HEK293 (cell line): ENCODE results near the gene ARHGAP26.

Experiments used
- CTCF ChIA-PET: fragments of 350-600 bp; formaldehyde crosslinking; extraction: SDS; loops from one replicate; lab custom pipeline; 2021; ENCODE audit warnings: antibody characterized with exemption; lab: Yijun Ruan, JAX
- POLR2A ChIA-PET: fragments of 300-600 bp; formaldehyde crosslinking; extraction: SDS; loops from one replicate; lab custom pipeline; 2020; ENCODE audit warnings: antibody characterized with exemption, inconsistent platforms; lab: Yijun Ruan, JAX
- H3K27ac ChIP-seq: fragments of 200-500 bp; sonication (Bioruptor generic); 2 replicates; pipeline ENCODE4 v1.5.1; 2014; ENCODE audit warnings: low read depth, low read length, control low read depth, inconsistent platforms; ENCODE audit errors: extremely low read depth
- H3K36me3 ChIP-seq, 2 experiments: fragments of 200-500 bp in 1 of 2; sonication (Bioruptor generic) in 1 of 2; 1 replicate in 1 of 2; 2 replicates in 1 of 2; pipeline ENCODE4 v1.5.1; 2014 to 2017; ENCODE audit warnings: inconsistent platforms in 2 of 2, low read length in 2 of 2; ENCODE audit not compliant: control insufficient read depth in 2 of 2, insufficient read depth in 1 of 2
- H3K4me1 ChIP-seq: fragments of 200-500 bp; sonication (Bioruptor generic); 2 replicates; pipeline ENCODE4 v1.5.1; 2014; ENCODE audit warnings: mild to moderate bottlenecking, low read length, inconsistent platforms; ENCODE audit not compliant: control insufficient read depth, insufficient read depth
- H3K4me3 ChIP-seq: 2 replicates; pipeline ENCODE4 v1.5.1; 2011; ENCODE audit warnings: low read depth, mild to moderate bottlenecking, control low read depth, low read length, moderate library complexity
- H3K9me3 ChIP-seq: fragments of 200-500 bp; sonication (Bioruptor generic); 2 replicates; pipeline ENCODE4 v1.5.1; 2014; ENCODE audit warnings: low read depth, low read length, inconsistent platforms; ENCODE audit not compliant: control insufficient read depth, insufficient read depth
- BCL11A ChIP-seq: fragments of 450-650 bp; formaldehyde crosslinking; IDR thresholded peaks from 2 replicates; pipeline ENCODE4 v1.5.1; 2016; ENCODE audit warnings: low read depth, missing biosample characterization, missing genetic modification characterization
- BCL11B ChIP-seq: fragments of 450-650 bp; formaldehyde crosslinking; IDR thresholded peaks from 2 replicates; pipeline ENCODE4 v1.5.1; 2016; ENCODE audit warnings: low read depth, missing biosample characterization, missing genetic modification characterization
- SCRT2 ChIP-seq: fragments of 450-650 bp; formaldehyde crosslinking; IDR thresholded peaks from 2 replicates; pipeline ENCODE4 v1.5.1; 2016; ENCODE audit warnings: missing biosample characterization, missing genetic modification characterization
- ZIC2 ChIP-seq: fragments of 450-650 bp; formaldehyde crosslinking; IDR thresholded peaks from 2 replicates; pipeline ENCODE4 v1.5.1; 2016; ENCODE audit warnings: missing biosample characterization, missing genetic modification characterization
- ZNF133 ChIP-seq: fragments of 450-650 bp; formaldehyde crosslinking; IDR thresholded peaks from 2 replicates; pipeline ENCODE4 v1.5.1; 2016; ENCODE audit warnings: missing biosample characterization, missing genetic modification characterization
- ZNF174 ChIP-seq: fragments of 450-650 bp; formaldehyde crosslinking; IDR thresholded peaks from 2 replicates; pipeline ENCODE4 v1.5.0; 2017; ENCODE audit warnings: missing biosample characterization, mild to moderate bottlenecking, missing genetic modification characterization
- ZNF600 ChIP-seq: fragments of 450-650 bp; formaldehyde crosslinking; IDR thresholded peaks from 2 replicates; pipeline ENCODE4 v1.5.1; 2016; ENCODE audit warnings: missing biosample characterization, missing genetic modification characterization
- ZNF692 ChIP-seq: fragments of 450-650 bp; formaldehyde crosslinking; IDR thresholded peaks from 2 replicates; pipeline ENCODE4 v1.5.1; 2016; ENCODE audit warnings: missing biosample characterization, missing genetic modification characterization
- TF ChIP-seq, protein P1 (sequence below): fragments of 450-650 bp; formaldehyde crosslinking; IDR thresholded peaks from 2 replicates; pipeline ENCODE4 v1.5.1; 2016; ENCODE audit warnings: missing biosample characterization, missing genetic modification characterization

Gene ARHGAP26

DNA sequence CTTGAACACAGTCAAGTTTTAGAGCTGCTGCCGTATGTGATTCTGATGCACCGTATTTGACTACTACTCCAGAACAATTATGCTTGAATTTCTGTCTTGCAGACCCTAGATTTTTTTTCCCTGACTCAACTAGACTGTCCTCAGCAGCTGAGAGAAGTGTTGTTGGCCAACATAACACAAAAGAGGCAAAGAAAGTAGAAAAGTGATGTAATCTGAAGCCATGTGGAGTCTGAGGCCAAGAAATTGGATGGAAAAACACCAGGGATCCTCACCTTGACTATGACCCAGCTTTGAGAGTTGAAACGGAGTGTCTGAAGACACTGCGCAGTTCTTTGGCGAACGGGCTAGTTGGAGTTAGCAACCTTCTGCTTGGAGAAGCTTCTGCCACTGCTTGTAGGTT, 48.0 kb upstream of the ARHGAP26 start (continued):
- TF ChIP-seq, protein P1, sequence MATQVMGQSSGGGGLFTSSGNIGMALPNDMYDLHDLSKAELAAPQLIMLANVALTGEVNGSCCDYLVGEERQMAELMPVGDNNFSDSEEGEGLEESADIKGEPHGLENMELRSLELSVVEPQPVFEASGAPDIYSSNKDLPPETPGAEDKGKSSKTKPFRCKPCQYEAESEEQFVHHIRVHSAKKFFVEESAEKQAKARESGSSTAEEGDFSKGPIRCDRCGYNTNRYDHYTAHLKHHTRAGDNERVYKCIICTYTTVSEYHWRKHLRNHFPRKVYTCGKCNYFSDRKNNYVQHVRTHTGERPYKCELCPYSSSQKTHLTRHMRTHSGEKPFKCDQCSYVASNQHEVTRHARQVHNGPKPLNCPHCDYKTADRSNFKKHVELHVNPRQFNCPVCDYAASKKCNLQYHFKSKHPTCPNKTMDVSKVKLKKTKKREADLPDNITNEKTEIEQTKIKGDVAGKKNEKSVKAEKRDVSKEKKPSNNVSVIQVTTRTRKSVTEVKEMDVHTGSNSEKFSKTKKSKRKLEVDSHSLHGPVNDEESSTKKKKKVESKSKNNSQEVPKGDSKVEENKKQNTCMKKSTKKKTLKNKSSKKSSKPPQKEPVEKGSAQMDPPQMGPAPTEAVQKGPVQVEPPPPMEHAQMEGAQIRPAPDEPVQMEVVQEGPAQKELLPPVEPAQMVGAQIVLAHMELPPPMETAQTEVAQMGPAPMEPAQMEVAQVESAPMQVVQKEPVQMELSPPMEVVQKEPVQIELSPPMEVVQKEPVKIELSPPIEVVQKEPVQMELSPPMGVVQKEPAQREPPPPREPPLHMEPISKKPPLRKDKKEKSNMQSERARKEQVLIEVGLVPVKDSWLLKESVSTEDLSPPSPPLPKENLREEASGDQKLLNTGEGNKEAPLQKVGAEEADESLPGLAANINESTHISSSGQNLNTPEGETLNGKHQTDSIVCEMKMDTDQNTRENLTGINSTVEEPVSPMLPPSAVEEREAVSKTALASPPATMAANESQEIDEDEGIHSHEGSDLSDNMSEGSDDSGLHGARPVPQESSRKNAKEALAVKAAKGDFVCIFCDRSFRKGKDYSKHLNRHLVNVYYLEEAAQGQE (tag by site-specific recombination) = no peak
- no peak for TF ChIP-seq ZNF692 (tag by site-specific recombination)
- no peak for TF ChIP-seq BCL11B
- TF ChIP-seq ZNF600 (tag by site-specific recombination) = no peak
- TF ChIP-seq, all 188 proteins: peak for 0

GRCh38 chr5:142722896-142723295, 47.3 kb upstream of the ARHGAP26 start:
- CTCF ChIA-PET = interaction anchor here (1.1 to 15.6 kb wide), 6 partner anchors 10 to 175 kb away, joined by 3 to 572 read pairs (median 3); no protein-coding TSS in a partner anchor
- Histone ChIP-seq H3K36me3 (no peaks in the 10 kb centered on the region), H3K4me3 (no peak overlapping the region), H3K9me3 (no peaks in the 10 kb centered on the region), H3K27ac (no peak overlapping the region), H3K4me1 (no peaks in the 10 kb centered on the region)
- peak; percentile 20; the same call in 1 of the 2 replicates for TF ChIP-seq ZIC2 (tag by site-specific recombination)
- no peak for TF ChIP-seq BCL11A (tag by site-specific recombination)
- POLR2A ChIA-PET = no interaction called here

DNA sequence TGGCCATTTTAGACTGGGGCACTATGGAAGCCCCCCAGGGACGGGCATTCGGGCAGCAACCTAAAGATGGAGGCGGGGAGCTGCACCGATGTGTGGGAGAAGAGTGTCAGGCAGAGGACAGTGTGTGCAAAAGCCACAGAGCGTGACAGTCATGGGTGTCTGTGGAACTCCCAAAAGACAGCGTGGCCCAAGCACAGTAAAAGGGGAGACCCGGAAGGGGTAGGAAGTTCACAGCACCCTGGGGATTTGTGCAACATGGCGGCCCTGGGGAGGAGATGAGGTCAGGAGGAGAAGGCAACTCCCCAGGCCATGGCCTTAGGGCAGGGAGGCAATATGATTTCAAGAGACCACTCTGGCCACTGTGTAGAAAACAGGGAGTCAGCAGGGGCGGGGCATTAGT, 45.4 kb upstream of the ARHGAP26 start:
- no peak overlapping the region for H3K27ac ChIP-seq
- ChIA-PET CTCF (interaction anchor here (0.6 to 15.6 kb wide), 3 partner anchors 12 to 247 kb away, joined by 4 to 572 read pairs (median 57); no protein-coding TSS in a partner anchor), POLR2A (no interaction called here)

GRCh38 chr5:142725231-142726187, 44.7 kb upstream of the ARHGAP26 start:
- POLR2A ChIA-PET = no interaction called here
- Histone ChIP-seq H3K4me1 (no peaks in the 10 kb centered on the region), H3K4me3 (no peak overlapping the region), H3K27ac (no peak overlapping the region), H3K9me3 (no peaks in the 10 kb centered on the region), H3K36me3 (no peaks in the 10 kb centered on the region)
- CTCF ChIA-PET = interaction anchor here (1.3 to 5.1 kb wide), 3 partner anchors 8 to 23 kb away, joined by 3 to 57 read pairs (median 5); no protein-coding TSS in a partner anchor
- TF ChIP-seq SCRT2 (tag by site-specific recombination) (peak; percentile 37; the same call in 1 of the 2 replicates), ZIC2 (tag by site-specific recombination) (no peak), ZNF692 (tag by site-specific recombination) (0 out of 2 replicates have a peak, but pooled peaks have one; percentile 17)

More for the DNA sequence above, 45.4 kb upstream of the ARHGAP26 start:
- no peaks in the 10 kb centered on the region for H3K9me3 ChIP-seq
- TF ChIP-seq ZNF133 (tag by site-specific recombination) (peak; percentile 91), ZNF174 (tag by site-specific recombination) (no peak)
- no peak overlapping the region for H3K4me3 ChIP-seq
- no peaks in the 10 kb centered on the region for H3K36me3 ChIP-seq
- H3K4me1 ChIP-seq = no peaks in the 10 kb centered on the region
